Osteocyte (in vitro differentiated cells): ENCODE measurements around the gene TNFRSF8. TPM values are rescaled to one million over a fixed set of nuclear protein-coding genes. Genes with fewer than 3 reads are reported as not detected.

Source experiments
- DNase-seq: peaks from one replicate; pipeline ENCODE4 v3.0.0; 2021; ENCODE audit warnings: mixed read lengths; ENCODE audit not compliant: unreplicated experiment; ENCODE audit errors: extremely low spot score
- H3K27ac Mint-ChIP-seq: one replicate; pipeline ENCODE4 v1.8.0; 2021; ENCODE audit warnings: mild to moderate bottlenecking, mixed read lengths; ENCODE audit not compliant: unreplicated experiment
- H3K27me3 Mint-ChIP-seq: one replicate; pipeline ENCODE4 v1.8.0; 2021; ENCODE audit warnings: mixed read lengths; ENCODE audit not compliant: unreplicated experiment
- H3K36me3 Mint-ChIP-seq: one replicate; pipeline ENCODE4 v1.8.0; 2021; ENCODE audit warnings: mixed read lengths; ENCODE audit not compliant: unreplicated experiment
- H3K4me1 Mint-ChIP-seq: one replicate; pipeline ENCODE4 v1.8.0; 2021; ENCODE audit warnings: mixed read lengths; ENCODE audit not compliant: unreplicated experiment
- H3K4me3 Mint-ChIP-seq: one replicate; pipeline ENCODE4 v1.8.0; 2021; ENCODE audit warnings: mild to moderate bottlenecking, moderate library complexity, mixed read lengths; ENCODE audit not compliant: unreplicated experiment
- H3K9me3 Mint-ChIP-seq: one replicate; pipeline ENCODE4 v1.8.0; 2021; ENCODE audit warnings: mixed read lengths; ENCODE audit not compliant: unreplicated experiment
- CTCF ChIP-seq: fragments of 200-600 bp; sonication (generic); IDR thresholded peaks from 2 replicates; pipeline ENCODE4 v1.5.0; 2021; ENCODE audit warnings: antibody characterized with exemption, mild to moderate bottlenecking, moderate library complexity
- total RNA-seq: library from RNA; stranded (reverse); gene quantifications from 2 replicates; pipeline ENCODE4 v1.2.1, GENCODE V29; 2021

Gene TNFRSF8
- total RNA-seq, 1 donor from 2014 or later: not detected

GRCh38 chr1:12081648-12082396 is 18.7 kb downstream of the TNFRSF8 start:
- H3K4me1 Mint-ChIP-seq: peaks cover 3% of the 10 kb centered on the region
- no peaks in the 10 kb centered on the region for H3K36me3 Mint-ChIP-seq
- H3K27ac Mint-ChIP-seq: no peak overlapping the region
- H3K4me3 Mint-ChIP-seq: no peak overlapping the region
- no peak for DNase-seq
- H3K27me3 Mint-ChIP-seq: peaks cover 15% of the 10 kb centered on the region
- H3K9me3 Mint-ChIP-seq: peaks cover 9% of the 10 kb centered on the region
- no peak for TF ChIP-seq CTCF

GRCh38 chr1:12082988-12083387 is 19.9 kb downstream of the TNFRSF8 start:
- Mint-ChIP-seq H3K4me3 (no peak overlapping the region), H3K27ac (no peak overlapping the region), H3K9me3 (peaks cover 3% of the 10 kb centered on the region), H3K4me1 (peaks cover 3% of the 10 kb centered on the region), H3K36me3 (no peaks in the 10 kb centered on the region), H3K27me3 (peaks cover 4% of the 10 kb centered on the region)
- DNase-seq: no peak
- TF ChIP-seq CTCF: no peak

- no peak overlapping the region for H3K4me3 Mint-ChIP-seq
- peaks cover 3% of the 10 kb centered on the region for H3K4me1 Mint-ChIP-seq
- TF ChIP-seq CTCF: no peak
- H3K36me3 Mint-ChIP-seq: no peaks in the 10 kb centered on the region
- peaks cover 3% of the 10 kb centered on the region for H3K27me3 Mint-ChIP-seq
- peaks cover 3% of the 10 kb centered on the region for H3K9me3 Mint-ChIP-seq
- DNase-seq: no peak
- H3K27ac Mint-ChIP-seq: no peak overlapping the region
Observed at GRCh38 chr1:12083766-12084165, 20.7 kb downstream of the TNFRSF8 start.

GRCh38 chr1:12085643-12086260 is 22.6 kb downstream of the TNFRSF8 start:
- TF ChIP-seq CTCF: no peak
- no peak for DNase-seq
- H3K9me3 Mint-ChIP-seq: peaks cover 3% of the 10 kb centered on the region
- no peaks in the 10 kb centered on the region for H3K4me1 Mint-ChIP-seq
- no peaks in the 10 kb centered on the region for H3K27me3 Mint-ChIP-seq
- no peak overlapping the region for H3K27ac Mint-ChIP-seq
- H3K4me3 Mint-ChIP-seq: no peak overlapping the region
- no peaks in the 10 kb centered on the region for H3K36me3 Mint-ChIP-seq

- Mint-ChIP-seq H3K4me1 (no peaks in the 10 kb centered on the region), H3K4me3 (no peak overlapping the region), H3K9me3 (no peaks in the 10 kb centered on the region), H3K27me3 (peaks cover 2% of the 10 kb centered on the region), H3K36me3 (no peaks in the 10 kb centered on the region), H3K27ac (no peak overlapping the region)
- TF ChIP-seq CTCF: no peak
- DNase-seq: no peak
Observed at GRCh38 chr1:12087797-12088314, 24.8 kb downstream of the TNFRSF8 start.
